GM18499 (cell line): ENCODE results near the gene ADGRL1.
"Not testable (repeated sequence)": the region's sequence is repeated elsewhere in the genome, so short reads cannot be mapped to it uniquely, and the experiment has no call there.

Experiments
- ATAC-seq: cut with Tn5 transposase; IDR thresholded peaks from one replicate; pipeline ENCODE4 v1.9.1; 2021; ENCODE audit warnings: moderate number of reproducible peaks; ENCODE audit not compliant: insufficient read depth, unreplicated experiment

Gene ADGRL1

DNA sequence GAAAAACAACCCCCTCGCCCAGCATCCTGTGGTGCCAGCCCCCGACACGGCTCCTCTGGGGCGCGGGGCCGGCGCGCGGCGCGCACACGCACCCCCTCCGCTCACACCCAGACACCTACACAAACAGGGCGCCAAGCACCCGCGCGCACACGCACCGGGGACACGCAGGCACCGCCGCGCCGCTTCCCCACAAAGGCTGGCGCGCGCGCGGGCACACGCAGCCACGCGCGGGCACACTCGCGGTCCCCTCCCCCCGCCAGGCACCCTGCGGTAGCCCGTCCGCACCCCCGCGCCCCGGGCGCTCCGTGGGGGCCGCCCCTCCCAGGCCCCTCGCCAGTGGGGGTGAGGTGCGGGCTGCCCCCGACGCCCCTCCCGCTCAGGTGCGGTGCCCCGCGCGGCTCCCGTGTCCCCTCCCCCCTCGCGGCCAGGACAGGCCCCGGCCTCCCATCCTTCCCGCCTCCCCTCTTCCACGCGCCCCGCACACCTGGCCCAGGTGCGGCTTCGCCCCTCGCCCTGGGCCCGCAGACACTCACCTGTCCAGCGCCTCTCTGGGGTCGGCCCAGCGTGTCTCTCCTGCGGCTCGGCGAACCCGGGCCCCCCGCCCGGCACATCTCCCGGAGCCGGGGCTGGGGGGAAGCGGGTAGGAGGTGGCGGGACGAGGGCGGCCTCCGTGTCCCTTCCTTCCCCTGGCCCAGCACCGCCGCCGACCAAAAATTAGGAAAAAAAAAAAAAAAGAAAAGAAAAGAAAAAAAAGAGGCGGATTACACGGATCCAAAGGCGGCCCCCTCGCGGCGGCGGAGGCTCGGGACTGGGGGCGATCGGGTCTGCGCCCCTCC is at the start of gene ADGRL1:
Gene ADGRL1, minus strand, starts transcription at position 718 of the 836 bp plus-strand sequence. CDS start 22,567 bp downstream, outside the sequence.
- ATAC-seq, result not testable (repeated sequence)

GRCh38 chr19:14255316-14255715 is 49.3 kb upstream of the ADGRL1 start:
- ATAC-seq, result not testable (repeated sequence)

DNA sequence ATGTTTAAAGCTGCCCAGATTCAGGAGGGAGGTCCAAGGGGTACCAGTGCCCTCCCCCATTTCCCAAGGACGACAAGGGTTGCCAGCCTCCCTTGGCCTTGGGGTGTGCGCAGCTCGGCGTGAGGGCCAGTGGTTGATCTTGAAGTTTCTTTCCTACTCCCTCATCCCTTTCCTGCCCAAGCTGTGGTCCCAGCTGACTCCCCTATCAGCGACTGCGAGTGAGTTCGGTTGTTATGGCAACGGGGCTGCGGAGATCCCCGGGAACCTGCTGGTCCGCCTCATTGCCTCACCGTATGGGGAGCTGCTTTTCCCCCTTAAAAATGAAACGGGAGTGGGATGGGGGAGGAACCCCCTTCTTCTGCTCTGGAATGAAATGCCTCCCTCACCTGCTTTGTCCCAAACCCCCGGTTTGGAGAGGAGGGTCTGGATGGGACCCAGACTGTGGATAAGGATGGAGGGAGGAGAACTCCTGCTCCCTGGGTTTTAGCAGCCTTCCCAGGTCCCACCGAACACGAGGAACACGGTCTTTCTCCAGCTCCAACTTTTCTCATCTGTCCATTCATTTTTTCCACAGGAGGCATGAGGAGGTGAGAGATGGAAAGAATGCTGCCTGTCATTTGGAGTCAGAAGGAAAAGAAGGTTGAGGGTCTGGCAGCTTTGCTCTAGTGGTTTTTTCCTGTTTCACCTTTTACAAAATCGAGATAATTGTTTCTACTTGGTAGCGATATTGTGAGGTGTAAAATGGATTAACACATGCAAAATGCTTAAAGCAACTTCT is 48.0 kb upstream of the ADGRL1 start:
- not testable (repeated sequence) for ATAC-seq

GRCh38 chr19:14252136-14252535 is 46.2 kb upstream of the ADGRL1 start:
- ATAC-seq, result not testable (repeated sequence)

DNA sequence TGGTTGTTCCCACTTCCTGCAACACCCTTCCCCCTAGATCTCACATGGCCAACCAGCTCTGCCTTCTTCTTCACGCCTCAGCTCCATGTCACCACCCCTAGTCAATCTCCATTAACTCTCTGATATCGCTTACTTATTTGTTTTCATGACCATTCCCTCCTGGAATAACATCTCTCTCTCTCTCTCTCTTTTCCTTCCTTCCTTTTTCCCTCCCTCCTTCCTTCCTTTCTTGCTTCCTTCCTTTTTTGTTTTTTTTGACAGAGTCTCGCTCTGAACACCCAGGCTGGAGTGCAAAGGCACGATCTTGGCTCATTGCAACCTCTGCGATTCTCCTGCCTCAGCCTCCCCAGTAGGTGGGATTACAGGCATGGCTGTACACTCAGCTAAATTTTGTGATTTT is 44.9 kb upstream of the ADGRL1 start:
- no peak for ATAC-seq

DNA sequence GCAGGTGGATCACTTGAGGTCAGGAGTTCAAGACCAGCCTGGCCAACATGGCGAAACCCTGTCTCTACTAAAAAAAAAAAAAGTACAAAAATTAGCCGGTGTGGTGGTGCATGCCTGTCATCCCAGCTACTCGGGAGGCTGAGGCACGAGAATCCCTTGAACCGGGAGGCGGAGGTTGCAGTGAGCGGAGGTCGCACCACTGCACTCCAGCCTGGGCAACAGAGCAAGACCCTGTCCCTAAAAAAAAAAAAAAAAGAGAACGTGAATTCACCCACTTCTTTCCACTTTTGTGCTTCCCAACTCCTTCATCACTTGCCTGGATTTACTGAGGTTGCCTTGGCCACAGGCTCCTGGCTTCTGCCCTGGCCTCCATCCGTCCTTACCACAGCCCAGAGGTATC is 44.3 kb upstream of the ADGRL1 start:
- ATAC-seq, result not testable (repeated sequence)

DNA sequence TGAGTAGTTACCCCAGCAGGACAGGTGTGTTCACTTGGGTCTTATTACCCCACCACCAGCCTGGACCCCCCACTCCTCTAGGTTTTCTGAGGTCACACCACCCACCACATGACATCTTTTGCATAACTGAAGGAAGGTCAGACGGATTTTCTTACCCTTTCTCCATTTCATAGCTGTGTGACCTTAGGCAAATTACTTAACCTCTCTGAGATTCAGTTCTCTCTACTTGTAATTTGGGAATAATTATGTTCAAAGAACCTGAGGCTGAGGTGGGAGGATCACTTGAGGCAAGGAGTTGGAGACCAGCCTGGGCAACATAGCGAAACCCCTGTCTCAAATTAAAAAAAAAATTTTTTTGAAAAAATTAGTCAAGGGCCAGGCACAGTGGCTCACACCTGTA is 43.9 kb upstream of the ADGRL1 start:
- ATAC-seq, result not testable (repeated sequence)

DNA sequence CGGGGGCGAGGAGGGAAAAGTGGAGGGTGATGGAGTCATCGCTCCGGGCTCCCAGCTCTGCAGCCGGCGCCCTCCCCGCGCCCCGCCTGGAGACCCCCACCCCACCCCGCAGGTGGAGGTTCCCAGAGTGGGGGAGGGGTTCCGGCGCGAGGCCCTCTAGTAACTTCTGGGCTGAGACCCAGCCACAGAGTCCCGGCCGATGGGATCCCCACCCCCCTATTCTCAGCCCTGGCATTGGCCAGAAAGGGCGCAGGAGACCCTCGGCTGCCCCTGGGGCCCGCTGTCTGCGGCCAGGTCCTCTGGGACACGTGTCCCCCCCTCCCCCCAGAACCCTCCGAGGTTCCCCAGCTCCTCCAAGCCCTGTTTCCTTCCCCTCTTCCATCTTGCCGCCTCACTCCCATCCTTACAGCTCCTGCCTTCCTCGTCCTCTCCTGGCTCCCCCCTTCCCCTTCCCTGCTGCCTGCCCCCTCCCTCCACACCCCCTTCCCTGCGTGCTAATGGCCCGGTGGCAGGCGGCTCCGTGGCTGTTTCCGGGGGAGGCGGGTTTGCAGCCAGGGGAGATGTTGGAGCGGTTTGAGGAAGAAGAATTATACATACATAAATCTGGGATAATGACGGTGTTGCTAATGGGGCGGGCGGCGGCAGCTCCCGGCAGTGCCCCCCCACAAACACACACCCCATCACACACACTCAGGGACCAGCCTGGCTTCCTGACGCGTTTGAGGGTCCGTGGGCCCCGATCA is 43.2 kb upstream of the ADGRL1 start:
- ATAC-seq, result not testable (repeated sequence)

- no peak for ATAC-seq
Measured at GRCh38 chr19:14248578-14249011, 42.6 kb upstream of the ADGRL1 start.

GRCh38 chr19:14247548-14248471 is 41.8 kb upstream of the ADGRL1 start:
- not testable (repeated sequence) for ATAC-seq

DNA sequence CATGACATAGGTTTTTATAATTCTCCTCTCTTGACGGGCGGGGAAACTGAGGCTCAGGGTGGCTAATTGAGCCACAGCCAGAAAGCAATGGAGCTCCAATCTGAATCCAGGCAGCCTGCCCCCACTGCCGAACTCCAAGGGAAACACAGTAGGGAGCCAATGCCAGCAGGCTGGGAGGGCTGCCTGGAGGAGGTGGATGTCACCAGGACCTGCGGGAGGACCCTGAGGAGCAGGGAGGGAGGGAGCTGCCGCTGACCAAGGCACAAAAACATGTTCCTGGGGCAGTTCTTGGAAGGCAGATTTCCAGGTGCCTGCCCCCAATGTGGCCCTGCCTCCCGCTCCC is 41.2 kb upstream of the ADGRL1 start:
- not testable (repeated sequence) for ATAC-seq

DNA sequence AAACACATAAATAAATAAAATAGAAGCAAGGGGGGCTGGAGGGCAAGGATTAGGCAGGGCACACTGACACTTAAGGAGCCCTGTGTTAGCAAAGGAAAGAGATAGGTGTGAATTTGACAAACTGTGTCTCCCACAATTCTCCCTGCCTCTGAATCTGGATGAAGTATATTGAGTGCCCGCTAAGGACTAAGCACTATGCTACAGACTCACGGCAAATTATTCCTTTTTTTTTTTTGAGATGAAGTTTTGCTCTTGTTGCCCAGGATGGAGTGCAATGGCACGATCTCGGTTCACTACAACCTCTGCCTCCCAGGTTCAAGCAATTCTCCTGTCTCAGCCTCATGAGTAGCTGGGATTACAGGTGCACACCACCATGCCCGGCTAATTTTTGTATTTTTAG is 38.4 kb upstream of the ADGRL1 start:
- not testable (repeated sequence) for ATAC-seq

- ATAC-seq, result not testable (repeated sequence)
Measured at GRCh38 chr19:14243718-14244117, 37.7 kb upstream of the ADGRL1 start.

GRCh38 chr19:14237014-14237941 is 31.3 kb upstream of the ADGRL1 start:
- ATAC-seq, result no peak

GRCh38 chr19:14232945-14233344 is 27.0 kb upstream of the ADGRL1 start:
- not testable (repeated sequence) for ATAC-seq

DNA sequence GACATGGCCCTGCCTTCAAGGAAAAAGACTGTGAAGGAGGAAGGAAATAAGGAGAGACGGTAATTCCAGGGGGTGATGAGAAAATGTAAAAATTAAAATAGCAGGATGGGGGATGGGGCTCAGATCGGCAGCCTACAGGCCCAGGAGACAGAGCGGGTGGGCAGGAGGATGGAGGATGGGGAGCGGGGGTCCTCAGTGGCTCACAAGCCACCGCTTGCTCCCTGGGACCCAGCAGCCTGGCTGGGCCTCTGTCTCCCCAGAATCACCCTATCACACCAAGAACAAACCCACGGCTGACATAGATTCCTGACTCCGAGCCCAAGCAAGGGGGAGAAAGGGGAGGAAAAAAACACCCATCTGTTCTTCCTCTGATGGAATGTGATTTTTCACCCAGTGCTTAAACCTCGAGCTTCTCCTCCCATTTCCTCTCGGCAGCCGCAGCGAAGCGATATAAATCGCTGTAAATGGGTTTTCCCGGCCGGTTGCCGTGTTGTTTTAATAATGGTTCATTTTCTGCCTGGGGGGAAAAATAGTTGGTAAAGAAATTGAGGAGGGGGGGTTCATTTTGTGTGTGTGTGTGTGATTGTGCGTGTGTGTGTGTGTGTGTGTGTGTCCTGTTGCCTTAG is 22.6 kb upstream of the ADGRL1 start:
- not testable (repeated sequence) for ATAC-seq

DNA sequence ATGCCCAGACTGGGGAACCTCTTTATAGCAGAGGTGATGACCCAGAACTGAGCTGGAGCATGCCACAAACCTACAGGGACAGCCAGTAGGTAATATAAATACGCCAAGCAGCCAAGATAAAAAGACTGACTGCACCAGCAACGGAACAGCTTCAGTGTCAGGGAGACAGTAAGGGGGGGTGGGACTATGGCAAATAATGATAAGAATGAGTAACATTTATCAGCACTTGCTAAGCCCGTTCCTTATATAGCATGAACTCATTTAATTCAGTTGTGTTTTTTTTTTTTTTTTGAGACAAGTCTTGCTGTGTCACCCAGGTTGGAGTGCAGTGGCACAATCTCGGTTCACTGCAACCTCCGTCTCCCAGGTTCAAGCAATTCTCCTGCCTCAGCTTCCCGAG is 20.5 kb upstream of the ADGRL1 start:
- ATAC-seq, result not testable (repeated sequence)

GRCh38 chr19:14222886-14223285 is 16.9 kb upstream of the ADGRL1 start:
- no peak for ATAC-seq
